ENCODE measurements around the gene MRPL52. TPM values are rescaled to one million over a fixed set of nuclear protein-coding genes. Genes with fewer than 3 reads are reported as not detected.

MRPL52 gene
- total RNA-seq, 4 donors from 2014 or later, result 27.0 to 64.5 (median 37.2) TPM

GRCh38 chr14:22845103-22845394 lies 15.4 kb downstream of the MRPL52 start:
- intact Hi-C loops (cut with DNase I), result no loop called here
- peak overlapping the region in 1 of 4 donors; percentile 22 for H3K27ac ChIP-seq (replicated peaks in 1 of 4)
- no peaks in the 10 kb centered on the region for H3K9me3 ChIP-seq
- H3K4me3 ChIP-seq, result no peak overlapping the region
- WGBS, result 89% methylated on average over 9 of the region's 9 CpGs
- no peaks in the 10 kb centered on the region for H3K27me3 ChIP-seq
- H3K36me3 ChIP-seq, result peaks cover 52 to 65% (median 60%) of the 10 kb centered on the region in 4 donors
- TF ChIP-seq POLR2A (IDR thresholded peaks at IDR 0.05; ENCODE audit: low read depth) (no peak), EP300 (IDR thresholded peaks at IDR 0.05) (no peak), POLR2AphosphoS5 (IDR thresholded peaks at IDR 0.05) (no peak)
- TF ChIP-seq, protein P1, sequence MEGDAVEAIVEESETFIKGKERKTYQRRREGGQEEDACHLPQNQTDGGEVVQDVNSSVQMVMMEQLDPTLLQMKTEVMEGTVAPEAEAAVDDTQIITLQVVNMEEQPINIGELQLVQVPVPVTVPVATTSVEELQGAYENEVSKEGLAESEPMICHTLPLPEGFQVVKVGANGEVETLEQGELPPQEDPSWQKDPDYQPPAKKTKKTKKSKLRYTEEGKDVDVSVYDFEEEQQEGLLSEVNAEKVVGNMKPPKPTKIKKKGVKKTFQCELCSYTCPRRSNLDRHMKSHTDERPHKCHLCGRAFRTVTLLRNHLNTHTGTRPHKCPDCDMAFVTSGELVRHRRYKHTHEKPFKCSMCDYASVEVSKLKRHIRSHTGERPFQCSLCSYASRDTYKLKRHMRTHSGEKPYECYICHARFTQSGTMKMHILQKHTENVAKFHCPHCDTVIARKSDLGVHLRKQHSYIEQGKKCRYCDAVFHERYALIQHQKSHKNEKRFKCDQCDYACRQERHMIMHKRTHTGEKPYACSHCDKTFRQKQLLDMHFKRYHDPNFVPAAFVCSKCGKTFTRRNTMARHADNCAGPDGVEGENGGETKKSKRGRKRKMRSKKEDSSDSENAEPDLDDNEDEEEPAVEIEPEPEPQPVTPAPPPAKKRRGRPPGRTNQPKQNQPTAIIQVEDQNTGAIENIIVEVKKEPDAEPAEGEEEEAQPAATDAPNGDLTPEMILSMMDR (IDR thresholded peaks at IDR 0.05), result no peak
- DNase-seq (ENCODE audit: extremely low spot score), result no peak
- peaks cover 40 to 95% (median 90%) of the 10 kb centered on the region in 4 donors for H3K4me1 ChIP-seq

GRCh38 chr14:22845821-22846625 lies 16.3 kb downstream of the MRPL52 start:
- peak overlapping the region; percentile 84 to 93 (median 88) for H3K27ac ChIP-seq (replicated peaks in 1 of 4)
- no peaks in the 10 kb centered on the region for H3K27me3 ChIP-seq
- H3K4me3 ChIP-seq, result no peak overlapping the region
- intact Hi-C loops (cut with DNase I), result no loop called here
- TF ChIP-seq POLR2AphosphoS5 (IDR thresholded peaks at IDR 0.05) (no peak), POLR2A (IDR thresholded peaks at IDR 0.05; ENCODE audit: low read depth) (no peak), EP300 (IDR thresholded peaks at IDR 0.05) (no peak)
- TF ChIP-seq, protein P1 (IDR thresholded peaks at IDR 0.05), result no peak
- no peak for DNase-seq (ENCODE audit: extremely low spot score)
- peaks cover 50 to 95% (median 90%) of the 10 kb centered on the region in 4 donors for H3K4me1 ChIP-seq
- H3K9me3 ChIP-seq, result no peaks in the 10 kb centered on the region
- 85% methylated on average over 21 of the region's 26 CpGs for WGBS
- peaks cover 52 to 62% (median 58%) of the 10 kb centered on the region in 4 donors for H3K36me3 ChIP-seq

DNA sequence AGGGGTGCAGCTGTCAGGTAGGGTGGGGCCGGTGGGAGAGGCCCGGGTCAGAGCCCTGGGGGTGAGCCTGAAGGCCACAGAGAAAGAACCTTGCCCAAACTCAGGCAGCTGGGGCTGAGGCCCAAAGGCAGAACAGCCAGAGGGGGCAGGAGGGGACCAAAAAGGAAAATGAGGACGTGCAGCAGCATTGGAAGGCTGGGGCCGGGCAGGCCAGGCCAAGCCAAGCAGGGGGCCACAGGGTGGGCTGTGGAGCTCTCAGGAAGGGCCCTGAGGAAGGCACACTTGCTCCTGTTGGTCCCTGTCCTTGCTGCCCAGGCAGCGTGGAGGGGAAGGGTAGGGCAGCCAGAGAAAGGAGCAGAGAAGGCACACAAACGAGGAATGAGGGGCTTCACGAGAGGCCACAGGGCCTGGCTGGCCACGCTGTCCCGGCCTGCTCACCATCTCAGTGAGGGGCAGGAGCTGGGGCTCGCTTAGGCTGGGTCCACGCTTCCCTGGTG lies 17.2 kb downstream of the MRPL52 start:
- intact Hi-C loops (cut with DNase I), result no loop called here
- TF ChIP-seq, protein P1 (IDR thresholded peaks at IDR 0.05), result no peak
- TF ChIP-seq EP300 (IDR thresholded peaks at IDR 0.05) (no peak), POLR2A (IDR thresholded peaks at IDR 0.05; ENCODE audit: low read depth) (no peak), POLR2AphosphoS5 (IDR thresholded peaks at IDR 0.05) (no peak)
- no peaks in the 10 kb centered on the region for H3K27me3 ChIP-seq
- H3K4me3 ChIP-seq, result no peak overlapping the region
- no peak for DNase-seq (ENCODE audit: extremely low spot score)
- WGBS, result 75% methylated on average over 11 of the region's 11 CpGs
- peak overlapping the region; percentile 84 to 93 (median 88) for H3K27ac ChIP-seq (replicated peaks in 1 of 4)
- H3K4me1 ChIP-seq, result peaks cover 58 to 95% (median 90%) of the 10 kb centered on the region in 4 donors
- no peaks in the 10 kb centered on the region for H3K9me3 ChIP-seq
- H3K36me3 ChIP-seq, result peaks cover 46 to 53% (median 51%) of the 10 kb centered on the region in 4 donors

DNA sequence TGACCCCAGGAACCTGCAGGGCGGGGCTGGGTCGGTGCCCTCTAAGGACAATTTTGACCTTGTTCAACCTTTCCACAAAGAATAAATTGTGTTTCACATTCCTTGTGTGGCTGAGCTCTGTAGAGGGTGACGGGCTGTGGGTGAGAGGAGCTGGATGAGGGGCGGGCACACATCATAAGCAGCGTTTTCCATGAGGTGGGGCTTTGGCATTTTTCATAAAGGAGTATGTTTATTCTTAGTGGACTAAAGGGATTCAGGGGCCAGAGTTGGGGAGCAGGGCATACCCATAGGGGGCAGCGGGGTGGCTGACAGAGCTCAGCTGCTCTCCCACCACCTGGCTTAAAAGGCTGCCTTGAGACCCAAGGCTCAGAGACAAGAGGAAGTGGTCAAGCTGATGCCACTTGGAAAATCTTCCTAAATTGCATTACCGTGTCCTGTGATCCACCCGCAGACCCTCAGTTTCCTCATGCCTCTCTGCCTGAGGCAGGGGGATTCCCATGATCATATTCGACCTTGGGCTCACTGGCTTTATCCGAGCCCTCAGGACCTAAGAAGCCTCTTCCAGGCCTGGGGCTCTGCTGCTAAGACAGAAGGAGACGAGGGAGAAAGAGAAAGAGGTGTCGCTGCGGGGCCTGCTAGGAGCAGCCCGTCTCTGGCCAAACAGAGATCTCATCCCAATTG lies 18.1 kb downstream of the MRPL52 start:
- peak overlapping the region; percentile 2 to 37 (median 6) for H3K4me3 ChIP-seq
- TF ChIP-seq POLR2A (IDR thresholded peaks at IDR 0.05; ENCODE audit: low read depth) (no peak), POLR2AphosphoS5 (IDR thresholded peaks at IDR 0.05) (peak in 1 of 2 donors; percentile 3)
- peaks cover 37 to 44% (median 42%) of the 10 kb centered on the region in 4 donors for H3K36me3 ChIP-seq
- H3K27ac ChIP-seq (replicated peaks in 1 of 4), result peak overlapping the region; percentile 84 to 93 (median 88)
- H3K4me1 ChIP-seq, result peaks cover 61 to 95% (median 90%) of the 10 kb centered on the region in 4 donors
- WGBS, result 38% methylated on average over 9 of the region's 14 CpGs
- DNase-seq (ENCODE audit: extremely low spot score), result no peak
- intact Hi-C loops (cut with DNase I), result no loop called here
- no peaks in the 10 kb centered on the region for H3K27me3 ChIP-seq
- no peaks in the 10 kb centered on the region for H3K9me3 ChIP-seq

Measured in esophagus muscularis mucosa (tissue), 4 donors.